Parathyroid adenoma (tissue), 2 donors: ENCODE measurements around the gene OR1L8.

ENCODE experiments used
- H2AFZ ChIP-seq: fragments of 300-600 bp; sonication (generic); one replicate; pipeline ENCODE4 v1.7.0; 2017; ENCODE audit warnings: antibody characterized with exemption, mild to moderate bottlenecking
- H3K27ac ChIP-seq: fragments of 300-600 bp; sonication (generic); one replicate; pipeline ENCODE4 v1.7.0; 2017
- H3K27me3 ChIP-seq: fragments of 300-600 bp; sonication (generic); one replicate; pipeline ENCODE4 v1.7.0; 2017; ENCODE audit warnings: low read length; ENCODE audit not compliant: control insufficient read depth, insufficient read depth
- H3K36me3 ChIP-seq: fragments of 300-600 bp; sonication (generic); one replicate; pipeline ENCODE4 v1.7.0; 2017; ENCODE audit warnings: low read length; ENCODE audit not compliant: control insufficient read depth, insufficient read depth
- H3K4me1 ChIP-seq: fragments of 300-600 bp; sonication (generic); one replicate; pipeline ENCODE4 v1.7.0; 2017; ENCODE audit warnings: control low read depth
- H3K4me2 ChIP-seq: fragments of 300-600 bp; sonication (generic); one replicate; pipeline ENCODE4 v1.7.0; 2017; ENCODE audit warnings: low read length
- H3K4me3 ChIP-seq: fragments of 300-600 bp; sonication (generic); one replicate; pipeline ENCODE4 v1.7.0; 2017; ENCODE audit warnings: low read depth, low read length
- H3K79me2 ChIP-seq: fragments of 300-600 bp; sonication (generic); one replicate; pipeline ENCODE4 v1.7.0; 2017; ENCODE audit warnings: control low read depth
- H3K9ac ChIP-seq: fragments of 300-600 bp; sonication (generic); one replicate; pipeline ENCODE4 v1.7.0; 2017; ENCODE audit warnings: mild to moderate bottlenecking
- H3K9me3 ChIP-seq: fragments of 300-600 bp; sonication (generic); one replicate; pipeline ENCODE4 v1.7.0; 2017; ENCODE audit warnings: low read length; ENCODE audit not compliant: control insufficient read depth
- CTCF ChIP-seq: fragments of 300-600 bp; sonication (generic); IDR thresholded peaks from one replicate; pipeline ENCODE4 v1.7.0; 2017; ENCODE audit warnings: antibody characterized with exemption, mild to moderate bottlenecking
- donor health status: primary hyperparathyroidism.

OR1L8 gene

DNA sequence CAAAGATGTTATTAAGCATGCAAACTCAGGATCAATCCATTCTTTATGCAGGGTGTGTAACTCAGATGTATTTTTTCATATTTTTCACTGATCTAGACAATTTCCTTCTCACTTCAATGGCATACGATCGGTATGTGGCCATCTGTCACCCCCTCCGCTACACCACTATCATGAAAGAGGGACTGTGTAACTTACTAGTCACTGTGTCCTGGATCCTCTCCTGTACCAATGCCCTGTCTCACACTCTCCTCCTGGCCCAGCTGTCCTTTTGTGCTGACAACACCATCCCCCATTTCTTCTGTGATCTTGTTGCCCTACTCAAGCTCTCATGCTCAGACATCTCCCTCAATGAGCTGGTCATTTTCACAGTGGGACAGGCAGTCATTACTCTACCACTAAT, 63.8 kb downstream of the OR1L8 start:
- H3K4me3 ChIP-seq, result no peak overlapping the region
- H3K4me1 ChIP-seq, result no peaks in the 10 kb centered on the region
- H3K9ac ChIP-seq, result no peak overlapping the region
- no peak overlapping the region for H2AFZ ChIP-seq
- H3K9me3 ChIP-seq, result no peaks in the 10 kb centered on the region
- no peak overlapping the region for H3K4me2 ChIP-seq
- no peak for TF ChIP-seq CTCF
- no peak overlapping the region for H3K27ac ChIP-seq
- H3K36me3 ChIP-seq, result no peaks in the 10 kb centered on the region
- H3K79me2 ChIP-seq, result no peaks in the 10 kb centered on the region
- no peaks in the 10 kb centered on the region for H3K27me3 ChIP-seq

DNA sequence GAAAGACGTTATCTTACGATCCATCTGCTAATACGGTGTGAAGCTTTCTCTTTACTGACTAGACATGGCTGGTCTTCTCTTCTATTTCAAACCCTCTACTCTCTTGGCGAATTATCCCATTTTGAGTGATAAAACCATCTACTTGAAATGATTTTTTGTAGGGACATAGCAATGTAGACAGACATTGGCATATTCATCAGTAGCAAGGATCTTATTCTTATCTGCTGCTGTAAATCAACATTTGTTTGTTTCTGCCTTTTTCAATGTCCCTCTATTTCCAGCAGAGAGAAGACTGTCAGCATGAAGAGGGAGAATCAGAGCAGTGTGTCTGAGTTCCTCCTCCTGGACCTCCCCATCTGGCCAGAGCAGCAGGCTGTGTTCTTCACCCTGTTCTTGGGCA, 64.3 kb downstream of the OR1L8 start, which contains the start of gene OR1J4:
Gene OR1J4, plus strand, starts transcription at position 301 of the 400 bp plus-strand sequence. Its CDS starts 0 bp downstream, at position 301.
- no peak within 1 kb of the TSS for H3K27ac ChIP-seq
- H3K4me1 ChIP-seq, result no peaks in the 10 kb centered on the region
- H3K4me3 ChIP-seq, result no peak within 1 kb of the TSS
- no peak within 1 kb of the TSS for H3K4me2 ChIP-seq
- no peaks in the 10 kb centered on the region for H3K9me3 ChIP-seq
- no peak within 1 kb of the TSS for H3K9ac ChIP-seq
- TF ChIP-seq CTCF, result no peak
- no peaks in the 10 kb centered on the region for H3K27me3 ChIP-seq
- no peaks in the 10 kb centered on the region for H3K79me2 ChIP-seq
- no peaks in the 10 kb centered on the region for H3K36me3 ChIP-seq
- no peak within 1 kb of the TSS for H2AFZ ChIP-seq

GRCh38 chr9:122518226-122518625, 65.0 kb downstream of the OR1L8 start:
- no peaks in the 10 kb centered on the region for H3K36me3 ChIP-seq
- no peak overlapping the region for H3K4me3 ChIP-seq
- no peak overlapping the region for H3K9ac ChIP-seq
- no peaks in the 10 kb centered on the region for H3K27me3 ChIP-seq
- no peak overlapping the region for H3K27ac ChIP-seq
- H3K4me1 ChIP-seq, result no peaks in the 10 kb centered on the region
- no peaks in the 10 kb centered on the region for H3K79me2 ChIP-seq
- H3K9me3 ChIP-seq, result no peaks in the 10 kb centered on the region
- H2AFZ ChIP-seq, result no peak overlapping the region
- TF ChIP-seq CTCF, result no peak
- no peak overlapping the region for H3K4me2 ChIP-seq
